SK-N-SH (cell line): ENCODE data around the gene KCNS1. TPM values are rescaled to one million over a fixed set of nuclear protein-coding genes. Genes with fewer than 3 reads are reported as not detected.

Experiments used
- CTCF ChIA-PET: fragments of 300-600, 350-600 bp; formaldehyde crosslinking; extraction: SDS; loops from one replicate; lab custom pipeline; 2021; lab: Yijun Ruan, JAX
- POLR2A ChIA-PET: fragments of 350-600 bp; sonication (Branson Sonifier 250); formaldehyde crosslinking; extraction: SDS; loops from one replicate; lab custom pipeline; 2020; ENCODE audit warnings: antibody characterized with exemption, inconsistent platforms; lab: Yijun Ruan, JAX
- DNase-seq: peaks from one replicate; pipeline ENCODE4 v3.0.0; 2012
- H2AFZ ChIP-seq: fragments of 200-600 bp; sonication (generic); 2 replicates; pipeline ENCODE4 v1.8.1; 2016; ENCODE audit warnings: antibody characterized with exemption, mild to moderate bottlenecking, low read depth
- H3F3A ChIP-seq: fragments of 200-600 bp; sonication (generic); replicated peaks from 2 replicates; pipeline ENCODE3; 2016; ENCODE audit warnings: antibody characterized with exemption, mild to moderate bottlenecking; ENCODE audit not compliant: insufficient read depth
- H3K27ac ChIP-seq, 2 experiments: fragments of 200-500 bp in 1 of 2; fragments of 200-600 bp in 1 of 2; sonication (Bioruptor generic) in 1 of 2; sonication (generic), shearing (Covaris generic) in 1 of 2; 2 replicates each; pipeline versions ENCODE4 v1.5.1 to v1.6.1; 2014 to 2016; ENCODE audit warnings: low read depth in 2 of 2, inconsistent platforms in 1 of 2, low read length in 1 of 2, mild to moderate bottlenecking in 1 of 2, mixed read lengths in 1 of 2
- H3K27me3 ChIP-seq: fragments of 200-600 bp; sonication (generic), shearing (Covaris generic); 2 replicates; pipeline ENCODE4 v1.6.1; 2016; ENCODE audit warnings: mixed run types; ENCODE audit not compliant: insufficient read depth
- H3K36me3 ChIP-seq, 2 experiments: fragments of 200-500 bp in 1 of 2; fragments of 200-600 bp in 1 of 2; sonication (Bioruptor generic) in 1 of 2; sonication (generic) in 1 of 2; replicated peaks in 1 of 2; 2 replicates each; pipeline versions ENCODE3 to v1.5.1; 2014 to 2016; ENCODE audit warnings: low read length in 1 of 2, mild to moderate bottlenecking in 1 of 2; ENCODE audit not compliant: insufficient read depth in 2 of 2, control insufficient read depth in 1 of 2
- H3K4me1 ChIP-seq, 2 experiments: fragments of 200-500 bp in 1 of 2; fragments of 200-600 bp in 1 of 2; sonication (Bioruptor generic) in 1 of 2; sonication (generic), shearing (Covaris generic) in 1 of 2; 2 replicates each; pipeline versions ENCODE4 v1.5.1 to v1.6.1; 2014 to 2016; ENCODE audit warnings: low read depth in 1 of 2, low read length in 1 of 2, mixed run types in 1 of 2; ENCODE audit not compliant: insufficient read depth in 2 of 2, control insufficient read depth in 1 of 2
- H3K4me2 ChIP-seq: fragments of 200-600 bp; sonication (generic), shearing (Covaris generic); 2 replicates; pipeline ENCODE4 v1.6.1; 2017; ENCODE audit warnings: mixed run types
- H3K4me3 ChIP-seq, 2 experiments: fragments of 200-500 bp in 1 of 2; fragments of 200-600 bp in 1 of 2; sonication (Bioruptor generic) in 1 of 2; sonication (generic), shearing (Covaris generic) in 1 of 2; 2 replicates each; pipeline versions ENCODE4 v1.5.1 to v1.8.1; 2014 to 2016; ENCODE audit warnings: low read depth in 2 of 2, inconsistent platforms in 1 of 2, low read length in 1 of 2, mild to moderate bottlenecking in 1 of 2, mixed read lengths in 1 of 2, moderate library complexity in 1 of 2
- H3K79me2 ChIP-seq: fragments of 200-600 bp; sonication (generic); 2 replicates; pipeline ENCODE4 v1.8.1; 2017; ENCODE audit warnings: mild to moderate bottlenecking; ENCODE audit not compliant: insufficient read depth
- H3K9ac ChIP-seq: fragments of 200-600 bp; sonication (generic); 2 replicates; pipeline ENCODE4 v1.6.1; 2017; ENCODE audit warnings: mixed run types
- H3K9me2 ChIP-seq: fragments of 200-600 bp; sonication (generic); 2 replicates; pipeline ENCODE4 v1.6.1; 2017; ENCODE audit warnings: mixed run types
- H3K9me3 ChIP-seq: fragments of 200-600 bp; sonication (generic); 2 replicates; pipeline ENCODE4 v1.6.1; 2017; ENCODE audit warnings: mixed run types, mild to moderate bottlenecking, moderate library complexity
- H4K20me1 ChIP-seq: fragments of 200-600 bp; sonication (generic); 2 replicates; pipeline ENCODE4 v1.6.1; 2017; ENCODE audit warnings: mild to moderate bottlenecking, mixed run types; ENCODE audit not compliant: insufficient read depth
- CTCF ChIP-seq: fragments of 200-600 bp; sonication (generic); IDR thresholded peaks from 2 replicates; pipeline ENCODE4 v1.6.1; 2017; ENCODE audit warnings: antibody characterized with exemption, mild to moderate bottlenecking, moderate library complexity
- FOXJ3 ChIP-seq: sonication (generic); formaldehyde crosslinking; IDR thresholded peaks from 2 replicates; pipeline ENCODE4 v1.5.1; 2020; ENCODE audit warnings: mild to moderate bottlenecking, missing genetic modification reagents
- FOXM1 ChIP-seq: IDR thresholded peaks from 2 replicates; pipeline ENCODE4 v1.4.0; 2012; ENCODE audit warnings: low read depth, mild to moderate bottlenecking
- GABPA ChIP-seq: IDR thresholded peaks from 2 replicates; pipeline ENCODE4 v1.4.0; 2012; ENCODE audit warnings: low read depth, mild to moderate bottlenecking
- IRF3 ChIP-seq: fragments of 150-350 bp; IDR thresholded peaks from 2 replicates; pipeline ENCODE4 v1.6.1; 2016; ENCODE audit warnings: mild to moderate bottlenecking, low read depth, low read length
- JUND ChIP-seq: IDR thresholded peaks from 2 replicates; pipeline ENCODE4 v1.4.0; 2012
- MXI1 ChIP-seq: IDR thresholded peaks from 2 replicates; pipeline ENCODE4 v1.6.1; 2012; ENCODE audit warnings: mild to moderate bottlenecking, low read depth, low read length, improper control_type of control experiment
- PBX3 ChIP-seq: IDR thresholded peaks from 2 replicates; pipeline ENCODE4; 2012
- REST ChIP-seq: IDR thresholded peaks from 2 replicates; pipeline ENCODE4 v1.6.1; 2012; ENCODE audit warnings: mild to moderate bottlenecking, low read depth, low read length, moderate library complexity
- RFX5 ChIP-seq: IDR thresholded peaks from 2 replicates; pipeline ENCODE4 v1.6.1; 2012; ENCODE audit warnings: mild to moderate bottlenecking, improper control_type of control experiment, low read length
- SIN3A ChIP-seq: IDR thresholded peaks from 2 replicates; pipeline ENCODE4 v1.6.1; 2012; ENCODE audit warnings: low read depth, mild to moderate bottlenecking, low read length, moderate library complexity, borderline replicate concordance
- SMC3 ChIP-seq: IDR thresholded peaks from 2 replicates; pipeline ENCODE4 v1.6.1; 2012; ENCODE audit warnings: low read depth, low read length, improper control_type of control experiment
- TCF12 ChIP-seq: IDR thresholded peaks from 2 replicates; pipeline ENCODE4 v1.4.0; 2012
- TEAD4 ChIP-seq: IDR thresholded peaks from 2 replicates; pipeline ENCODE4 v1.4.0; 2012; ENCODE audit warnings: mild to moderate bottlenecking, borderline replicate concordance; ENCODE audit not compliant: insufficient read depth
- WGBS: methylation state at CpG from one replicate; pipeline ENCODE4 v1.1.6; 2017; ENCODE audit warnings: low lambda C conversion rate; 5-methylcytosine and 5-hydroxymethylcytosine counted together
- polyA plus RNA-seq, 3 experiments: library from polyadenylated mRNA; depleted of rRNA; stranded (reverse); fragments of >200 nt; gene quantifications; 2 replicates each; pipeline ENCODE4 v1.2.3, GENCODE V29; 2012

The KCNS1 gene
- polyA plus RNA-seq, 1 of the 3 experiments (the other 2 are of a cell fraction): 0.07 TPM

- TF ChIP-seq TEAD4: no peak
Observed at GRCh38 chr20:45118028-45118427, 17.1 kb upstream of the KCNS1 start (continued).

GRCh38 chr20:45117581-45117980 is 16.7 kb upstream of the KCNS1 start:
- no peak for DNase-seq
- Histone ChIP-seq H3K9me3 (no peaks in the 10 kb centered on the region), H3F3A (no peaks in the 10 kb centered on the region), H3K36me3 (no peaks in the 10 kb centered on the region), H3K79me2 (no peaks in the 10 kb centered on the region), H3K4me3 (no peak overlapping the region), H3K9ac (no peak overlapping the region), H2AFZ (no peak overlapping the region), H3K4me2 (no peak overlapping the region), H4K20me1 (no peaks in the 10 kb centered on the region), H3K4me1 (no peaks in the 10 kb centered on the region), H3K27ac (no peak overlapping the region), H3K27me3 (no peaks in the 10 kb centered on the region; the same call in 1 of the 2 replicates), H3K9me2 (no peaks in the 10 kb centered on the region)
- no peak for TF ChIP-seq FOXM1
- no peak for TF ChIP-seq SMC3
- no peak for TF ChIP-seq FOXJ3
- no peak for TF ChIP-seq MXI1
- TF ChIP-seq IRF3: no peak
- no peak for TF ChIP-seq CTCF
- TF ChIP-seq REST: no peak
- no peak for TF ChIP-seq TEAD4
- TF ChIP-seq SIN3A: no peak
- TF ChIP-seq JUND: no peak
- TF ChIP-seq PBX3: no peak
- TF ChIP-seq GABPA: no peak
- no peak for TF ChIP-seq TCF12
- no peak for TF ChIP-seq RFX5
- CTCF ChIA-PET: interaction anchor here (0.6 to 2.1 kb wide), 8 partner anchors 17 to 175 kb away, joined by 3 to 6 read pairs (median 4); no protein-coding TSS in a partner anchor
- WGBS: 45% methylated on average over 4 of the region's 4 CpGs
- POLR2A ChIA-PET: no interaction called here
